GM21723 (cell line): ENCODE results near the gene FAM174C.

Source experiments
- ATAC-seq: cut with Tn5 transposase; IDR thresholded peaks from one replicate; pipeline ENCODE4 v1.9.1; 2021; ENCODE audit warnings: mild to moderate bottlenecking, moderate library complexity; ENCODE audit not compliant: unreplicated experiment

Gene FAM174C

GRCh38 chr19:1284979-1285736 is 9.8 kb downstream of the FAM174C start:
- ATAC-seq = no peak

DNA sequence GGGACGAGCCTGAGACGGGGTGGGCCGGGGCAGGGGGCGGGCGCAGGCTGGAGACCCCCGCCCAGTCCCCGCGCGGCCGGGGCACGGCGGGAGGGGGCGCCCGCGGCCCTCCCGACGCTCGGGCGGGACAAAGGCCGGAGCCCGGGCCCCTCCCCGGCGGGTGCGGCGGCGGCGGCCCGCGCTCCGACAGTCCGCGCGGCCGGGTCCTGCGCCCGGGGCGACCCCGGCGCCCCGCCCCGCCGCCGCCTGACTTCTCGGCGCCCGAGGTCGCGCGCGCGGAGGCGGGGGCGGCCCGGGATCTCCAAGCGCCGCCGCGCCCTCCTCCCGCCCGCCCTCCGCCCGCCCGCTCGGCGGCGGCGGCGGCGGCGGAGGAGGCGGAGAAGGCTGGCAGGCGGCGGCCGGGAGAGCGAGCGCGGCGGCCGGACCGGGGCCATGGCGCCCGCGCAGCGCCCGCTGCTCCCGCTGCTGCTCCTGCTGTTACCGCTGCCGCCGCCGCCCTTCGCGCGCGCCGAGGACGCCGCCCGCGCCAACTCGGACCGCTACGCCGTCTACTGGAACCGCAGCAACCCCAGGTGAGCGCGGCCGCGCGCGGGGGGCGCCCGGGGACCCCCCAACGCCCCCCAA is 10.5 kb downstream of the FAM174C start, which contains the start of gene EFNA2:
EFNA2 (plus strand) TSS at position 137 of the 624 bp plus-strand sequence; CDS start at position 433, 296 bp downstream.
- ATAC-seq = no peak

DNA sequence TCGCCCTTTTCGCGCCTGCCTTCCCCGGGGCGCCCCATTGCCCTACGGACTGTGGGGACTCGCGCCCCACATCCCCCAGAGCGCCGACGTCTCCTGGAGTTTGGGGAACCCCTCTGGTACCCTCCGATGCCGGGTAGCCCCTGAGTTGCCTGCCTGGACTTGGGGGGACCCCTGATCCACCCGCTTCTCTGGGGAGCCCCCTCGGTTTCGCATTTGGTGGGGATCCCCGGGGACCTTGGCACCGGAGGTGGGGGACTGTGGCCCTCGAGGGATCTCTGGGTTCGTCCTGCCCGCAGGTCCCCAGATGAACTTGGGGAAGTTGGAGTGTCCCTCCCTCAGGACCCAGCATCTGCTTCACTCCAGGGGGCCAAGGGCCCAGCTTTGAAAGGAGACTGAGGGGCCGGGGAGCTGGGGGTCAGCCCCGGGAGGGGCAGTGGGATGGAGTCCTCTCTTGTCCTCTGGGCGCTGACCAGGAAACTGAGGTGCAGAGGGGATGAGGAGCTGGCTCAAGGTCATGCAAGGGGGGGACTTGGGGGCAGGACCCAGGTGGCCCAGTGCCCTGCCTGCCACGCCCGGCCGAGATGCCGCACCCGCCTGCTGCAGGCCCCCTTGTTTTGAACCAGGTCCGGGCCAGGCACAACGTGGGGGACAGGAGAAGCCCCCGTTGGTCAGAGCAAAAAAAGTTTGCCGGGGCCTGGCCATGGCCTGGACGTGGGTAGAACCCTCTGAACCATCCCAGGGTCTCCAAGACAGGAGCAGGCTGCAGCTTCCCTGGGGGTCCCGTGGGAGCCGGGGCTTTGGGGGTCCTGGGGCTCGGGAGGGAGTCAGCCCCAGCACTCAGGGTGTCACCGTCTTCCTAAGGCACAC is 11.4 kb downstream of the FAM174C start:
- no peak for ATAC-seq

DNA sequence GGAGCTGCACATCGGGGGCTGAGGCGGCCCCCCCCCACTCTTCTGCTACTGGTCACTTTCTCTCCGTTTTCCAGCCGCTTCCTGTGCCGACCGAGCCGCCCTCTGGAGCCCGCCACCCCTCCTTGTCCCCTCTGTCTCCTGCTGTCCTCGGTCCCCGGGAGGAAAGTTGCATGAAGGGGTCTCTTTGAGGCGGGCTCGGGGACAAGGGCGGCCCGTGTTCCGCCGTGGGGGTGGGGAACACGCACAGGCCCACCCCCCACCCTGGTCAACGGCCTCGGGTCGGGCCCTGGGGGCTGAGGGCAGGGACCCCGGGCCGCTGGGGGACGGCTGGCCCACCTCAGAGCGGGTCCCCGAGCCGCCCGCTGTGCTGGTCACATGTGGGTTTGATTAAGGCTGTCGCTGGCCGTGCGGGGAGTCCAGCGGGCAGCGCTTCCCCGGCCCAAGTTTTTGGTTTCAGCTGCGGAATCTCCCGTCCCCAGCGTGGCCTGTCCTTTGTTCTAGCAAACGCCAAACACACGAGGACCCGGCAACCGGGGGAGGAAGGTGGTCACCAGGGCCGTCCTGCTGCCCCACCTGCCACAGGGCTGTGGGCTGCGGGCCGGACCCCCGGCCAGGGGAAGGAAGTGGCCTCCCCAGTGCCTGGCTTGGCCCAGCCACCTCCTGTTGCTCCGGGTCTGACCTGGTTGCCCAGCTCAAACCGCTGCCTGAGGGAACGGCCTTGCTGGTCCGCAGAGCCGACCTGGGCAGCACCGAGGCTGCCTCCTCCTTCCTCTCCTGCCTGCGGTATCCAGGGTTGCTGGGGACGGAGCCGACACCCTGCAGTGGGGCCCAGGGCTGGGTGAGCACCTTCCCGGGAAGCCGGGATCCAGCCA is 12.3 kb downstream of the FAM174C start:
- no peak for ATAC-seq

GRCh38 chr19:1288226-1288612 is 12.9 kb downstream of the FAM174C start:
- no peak for ATAC-seq

- ATAC-seq = no peak
Measured at GRCh38 chr19:1288833-1289685, 13.7 kb downstream of the FAM174C start.

- no peak for ATAC-seq
Measured at GRCh38 chr19:1289686-1290025, 14.3 kb downstream of the FAM174C start.

DNA sequence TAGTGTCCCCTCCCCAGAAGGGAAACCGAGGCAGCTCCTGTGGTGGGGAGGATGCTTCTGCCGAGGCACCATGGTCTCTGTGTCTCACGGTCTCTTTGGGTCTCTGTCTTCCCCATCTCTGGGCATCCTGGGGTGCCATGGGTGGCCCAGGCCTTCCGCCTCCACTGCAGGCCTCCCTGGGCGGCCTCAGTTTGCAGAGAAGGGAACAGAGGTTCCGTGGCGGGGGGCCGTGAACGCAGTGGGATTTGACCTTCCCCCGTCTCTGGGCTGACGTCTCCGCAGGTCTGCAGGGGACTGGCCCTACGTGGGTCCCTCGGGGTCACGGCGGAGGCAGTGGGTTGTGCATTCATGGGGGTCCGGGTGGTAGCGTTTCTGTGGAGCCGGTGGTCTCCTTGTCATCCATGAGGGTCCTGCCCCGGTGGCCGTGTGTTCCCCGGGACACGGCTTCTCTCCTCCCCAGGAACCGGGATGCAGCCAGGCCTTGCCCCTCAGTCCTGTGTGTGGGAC is 14.9 kb downstream of the FAM174C start:
- no peak for ATAC-seq

- ATAC-seq = no peak
Measured at GRCh38 chr19:1290703-1291651, 15.6 kb downstream of the FAM174C start.

DNA sequence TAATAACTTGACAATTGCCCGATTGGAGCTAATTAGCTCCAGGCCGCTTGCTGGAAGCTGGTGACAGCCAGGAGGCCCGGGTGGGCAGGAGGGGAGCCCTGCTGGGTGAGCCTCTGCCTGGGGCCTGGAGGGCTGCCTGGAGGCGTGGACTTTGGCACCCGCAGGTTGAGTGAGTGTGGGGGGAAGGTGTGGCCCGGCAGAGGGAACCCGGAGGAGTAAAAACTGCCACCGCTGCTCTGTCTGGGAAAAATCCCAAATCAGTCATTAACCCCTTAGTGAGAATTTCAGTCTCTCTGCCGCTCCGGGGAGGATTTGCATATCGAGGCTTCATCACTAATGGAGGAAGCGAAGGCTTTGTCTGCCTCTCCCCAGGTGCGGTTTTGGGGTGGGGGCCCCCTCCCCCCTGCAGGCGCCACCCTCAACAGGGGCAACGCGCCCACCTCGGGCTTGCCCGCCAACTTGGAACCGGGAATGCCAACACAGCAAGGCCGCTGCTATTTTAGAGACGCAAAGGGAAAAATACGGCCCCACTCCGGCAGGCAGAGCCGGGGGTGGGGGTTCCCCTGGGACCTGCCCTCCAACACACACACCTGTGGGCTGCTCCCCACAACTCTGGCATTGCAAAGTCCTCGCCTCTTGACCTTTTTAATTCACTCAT is 16.6 kb downstream of the FAM174C start:
- no peak for ATAC-seq

- ATAC-seq = no peak
Measured at GRCh38 chr19:1292419-1293151, 17.3 kb downstream of the FAM174C start.

GRCh38 chr19:1293782-1294604 is 18.7 kb downstream of the FAM174C start:
- no peak for ATAC-seq

GRCh38 chr19:1294688-1295087 is 19.4 kb downstream of the FAM174C start:
- ATAC-seq = no peak

- no peak for ATAC-seq
Measured at GRCh38 chr19:1295169-1296012, 20.1 kb downstream of the FAM174C start.

GRCh38 chr19:1296078-1296477 is 20.7 kb downstream of the FAM174C start:
- no peak for ATAC-seq
